HEK293 (cell line): ENCODE results near the gene DIP2C.

Experiments
- CTCF ChIA-PET: fragments of 350-600 bp; formaldehyde crosslinking; extraction: SDS; loops from one replicate; lab custom pipeline; 2021; ENCODE audit warnings: antibody characterized with exemption; lab: Yijun Ruan, JAX
- POLR2A ChIA-PET: fragments of 300-600 bp; formaldehyde crosslinking; extraction: SDS; loops from one replicate; lab custom pipeline; 2020; ENCODE audit warnings: antibody characterized with exemption, inconsistent platforms; lab: Yijun Ruan, JAX
- H3K27ac ChIP-seq: fragments of 200-500 bp; sonication (Bioruptor generic); 2 replicates; pipeline ENCODE4 v1.5.1; 2014; ENCODE audit warnings: low read depth, low read length, control low read depth, inconsistent platforms; ENCODE audit errors: extremely low read depth
- H3K36me3 ChIP-seq, 2 experiments: fragments of 200-500 bp in 1 of 2; sonication (Bioruptor generic) in 1 of 2; 1 replicate in 1 of 2; 2 replicates in 1 of 2; pipeline ENCODE4 v1.5.1; 2014 to 2017; ENCODE audit warnings: inconsistent platforms in 2 of 2, low read length in 2 of 2; ENCODE audit not compliant: control insufficient read depth in 2 of 2, insufficient read depth in 1 of 2
- H3K4me1 ChIP-seq: fragments of 200-500 bp; sonication (Bioruptor generic); 2 replicates; pipeline ENCODE4 v1.5.1; 2014; ENCODE audit warnings: mild to moderate bottlenecking, low read length, inconsistent platforms; ENCODE audit not compliant: control insufficient read depth, insufficient read depth
- H3K4me3 ChIP-seq: 2 replicates; pipeline ENCODE4 v1.5.1; 2011; ENCODE audit warnings: low read depth, mild to moderate bottlenecking, control low read depth, low read length, moderate library complexity
- H3K9me3 ChIP-seq: fragments of 200-500 bp; sonication (Bioruptor generic); 2 replicates; pipeline ENCODE4 v1.5.1; 2014; ENCODE audit warnings: low read depth, low read length, inconsistent platforms; ENCODE audit not compliant: control insufficient read depth, insufficient read depth
- BCL6B ChIP-seq: fragments of 450-650 bp; formaldehyde crosslinking; IDR thresholded peaks from 2 replicates; pipeline ENCODE4 v1.5.1; 2017; ENCODE audit warnings: missing biosample characterization, missing genetic modification characterization
- EGR2 ChIP-seq: fragments of 450-650 bp; formaldehyde crosslinking; IDR thresholded peaks from 2 replicates; pipeline ENCODE4 v1.5.1; 2016; ENCODE audit warnings: low read depth, missing biosample characterization, missing genetic modification characterization
- PRDM10 ChIP-seq: fragments of 450-650 bp; formaldehyde crosslinking; IDR thresholded peaks from 2 replicates; pipeline ENCODE4 v1.5.1; 2016; ENCODE audit warnings: missing biosample characterization, missing genetic modification characterization
- PRDM2 ChIP-seq: fragments of 450-650 bp; formaldehyde crosslinking; IDR thresholded peaks from 2 replicates; pipeline ENCODE4 v1.5.1; 2016; ENCODE audit warnings: missing biosample characterization, missing genetic modification characterization, borderline replicate concordance
- PRDM4 ChIP-seq: fragments of 450-650 bp; formaldehyde crosslinking; IDR thresholded peaks from 2 replicates; pipeline ENCODE4 v1.5.1; 2017; ENCODE audit warnings: missing biosample characterization, missing genetic modification characterization
- SETDB1 ChIP-seq: IDR thresholded peaks from one replicate; pipeline ENCODE4 v1.6.1; 2017; ENCODE audit warnings: mild to moderate bottlenecking, low read length, moderate library complexity, mixed read lengths; ENCODE audit not compliant: insufficient read length
- TCF7L2 ChIP-seq: IDR thresholded peaks from 2 replicates; pipeline ENCODE4 v1.6.1; 2011; ENCODE audit warnings: low read depth, mild to moderate bottlenecking, inconsistent platforms, low read length, moderate library complexity, borderline replicate concordance
- YY2 ChIP-seq: fragments of 450-650 bp; formaldehyde crosslinking; IDR thresholded peaks from 2 replicates; pipeline ENCODE4 v1.5.1; 2016; ENCODE audit warnings: missing biosample characterization, missing genetic modification characterization
- ZBTB7A ChIP-seq: fragments of 450-650 bp; formaldehyde crosslinking; IDR thresholded peaks from 2 replicates; pipeline ENCODE4 v1.5.1; 2016; ENCODE audit warnings: low read depth, missing biosample characterization, missing genetic modification characterization
- ZEB2 ChIP-seq: fragments of 450-650 bp; formaldehyde crosslinking; IDR thresholded peaks from 2 replicates; pipeline ENCODE4 v1.5.1; 2016; ENCODE audit warnings: missing biosample characterization, missing genetic modification characterization
- ZNF175 ChIP-seq: fragments of 450-650 bp; formaldehyde crosslinking; IDR thresholded peaks from 2 replicates; pipeline ENCODE4 v1.5.1; 2016; ENCODE audit warnings: missing biosample characterization, missing genetic modification characterization
- ZNF184 ChIP-seq: fragments of 450-650 bp; IDR thresholded peaks from 2 replicates; pipeline ENCODE4 v1.5.1; 2018; ENCODE audit warnings: missing biosample characterization, mild to moderate bottlenecking, missing genetic modification characterization
- ZNF2 ChIP-seq: fragments of 450-650 bp; formaldehyde crosslinking; IDR thresholded peaks from 2 replicates; pipeline ENCODE4 v1.5.1; 2016; ENCODE audit warnings: missing biosample characterization, missing genetic modification characterization
- ZNF24 ChIP-seq: fragments of 450-650 bp; formaldehyde crosslinking; IDR thresholded peaks from 2 replicates; pipeline ENCODE4 v1.5.1; 2016; ENCODE audit warnings: missing biosample characterization, missing genetic modification characterization
- ZNF266 ChIP-seq: fragments of 450-650 bp; formaldehyde crosslinking; IDR thresholded peaks from 2 replicates; pipeline ENCODE4 v1.5.1; 2016; ENCODE audit warnings: missing biosample characterization, missing genetic modification characterization, low read depth
- ZNF274 ChIP-seq, 2 experiments: fragments of 200-500 bp in 1 of 2; fragments of 450-650 bp in 1 of 2; sonication (Bioruptor generic) in 1 of 2; formaldehyde crosslinking in 1 of 2; IDR thresholded peaks; 2 replicates each; pipeline versions ENCODE4 v1.5.1 to v1.6.1; 2014 to 2016; ENCODE audit warnings: borderline replicate concordance in 1 of 2, inconsistent platforms in 1 of 2, low read length in 1 of 2, missing biosample characterization in 1 of 2, missing genetic modification characterization in 1 of 2
- ZNF292 ChIP-seq: fragments of 450-650 bp; formaldehyde crosslinking; IDR thresholded peaks from 2 replicates; pipeline ENCODE4 v1.5.1; 2016; ENCODE audit warnings: low read depth, missing biosample characterization, missing genetic modification characterization, borderline replicate concordance
- ZNF335 ChIP-seq: fragments of 450-650 bp; formaldehyde crosslinking; conservative IDR thresholded peaks from 2 replicates; pipeline ENCODE4 v1.5.1; 2016; ENCODE audit warnings: missing biosample characterization, missing genetic modification characterization
- ZNF350 ChIP-seq: fragments of 450-650 bp; formaldehyde crosslinking; IDR thresholded peaks from 2 replicates; pipeline ENCODE4 v1.5.0; 2017; ENCODE audit warnings: missing biosample characterization, mild to moderate bottlenecking, missing genetic modification characterization
- ZNF544 ChIP-seq: fragments of 450-650 bp; formaldehyde crosslinking; IDR thresholded peaks from 2 replicates; pipeline ENCODE4 v1.5.0; 2017; ENCODE audit warnings: missing biosample characterization, missing genetic modification characterization
- ZNF555 ChIP-seq: fragments of 450-650 bp; formaldehyde crosslinking; conservative IDR thresholded peaks from 2 replicates; pipeline ENCODE4 v1.5.1; 2017; ENCODE audit warnings: missing biosample characterization, mild to moderate bottlenecking, missing genetic modification characterization, inconsistent platforms
- ZNF558 ChIP-seq: fragments of 450-650 bp; formaldehyde crosslinking; IDR thresholded peaks from 2 replicates; pipeline ENCODE4 v1.5.1; 2016; ENCODE audit warnings: missing biosample characterization, missing genetic modification characterization
- ZNF560 ChIP-seq: fragments of 450-650 bp; formaldehyde crosslinking; IDR thresholded peaks from 2 replicates; pipeline ENCODE4 v1.5.1; 2017; ENCODE audit warnings: missing biosample characterization, missing genetic modification characterization, borderline replicate concordance
- ZNF600 ChIP-seq: fragments of 450-650 bp; formaldehyde crosslinking; IDR thresholded peaks from 2 replicates; pipeline ENCODE4 v1.5.1; 2016; ENCODE audit warnings: missing biosample characterization, missing genetic modification characterization
- ZNF792 ChIP-seq: fragments of 450-650 bp; formaldehyde crosslinking; IDR thresholded peaks from 2 replicates; pipeline ENCODE4 v1.5.1; 2016; ENCODE audit warnings: missing biosample characterization, missing genetic modification characterization

The DIP2C gene

GRCh38 chr10:665579-666091 lies 23.8 kb downstream of the DIP2C start:
- Histone ChIP-seq H3K9me3 (no peaks in the 10 kb centered on the region), H3K4me1 (peaks cover 10% of the 10 kb centered on the region), H3K4me3 (no peak overlapping the region), H3K36me3 (peaks cover 0 to 10% of the 10 kb centered on the region in 2 experiments; a peak in 1 of 3 replicates), H3K27ac (peak overlapping the region; percentile 60)
- POLR2A ChIA-PET, result no interaction called here
- CTCF ChIA-PET, result interaction anchor here (0.5 kb wide), 1 partner anchor 85 kb away, joined by 4 read pairs; no protein-coding TSS in a partner anchor
- TF ChIP-seq BCL6B (tag by site-specific recombination) (peak; percentile 90), ZNF2 (peak; percentile 86; the same call in 1 of the 2 replicates), ZEB2 (tag by site-specific recombination) (peak; percentile 99), ZNF175 (tag by site-specific recombination) (no peak), ZNF544 (tag by site-specific recombination) (no peak), PRDM10 (peak; percentile 77), ZNF350 (tag by site-specific recombination) (no peak), TCF7L2 (peak; percentile 84; the same call in 1 of the 2 replicates), ZNF335 (tag by site-specific recombination) (peak; percentile 69), ZNF184 (tag by site-specific recombination) (no peak), ZNF555 (tag by site-specific recombination) (no peak), YY2 (tag by site-specific recombination) (peak; percentile 69), SETDB1 (no peak), ZNF560 (tag by site-specific recombination) (no peak), EGR2 (0 out of 2 replicates have a peak, but pooled peaks have one; percentile 26), ZNF558 (tag by site-specific recombination) (peak; percentile 78; the same call in 1 of the 2 replicates), ZBTB7A (tag by site-specific recombination) (peak; percentile 84), ZNF792 (tag by site-specific recombination) (no peak), ZNF274 (IDR thresholded peaks at IDR 0.05; ENCODE audit: low read length) (no peak), ZNF274 (tag by site-specific recombination; IDR thresholded peaks at IDR 0.05; ENCODE audit: borderline replicate concordance) (no peak), ZNF266 (tag by site-specific recombination) (no peak), PRDM4 (tag by site-specific recombination) (peak; percentile 91), ZNF24 (tag by site-specific recombination) (peak; percentile 98), PRDM2 (tag by site-specific recombination) (no peak), ZNF600 (peak; percentile 98), ZNF292 (tag by site-specific recombination) (no peak)
